GM12875 (cell line): ENCODE results near the gene CRABP2.

Experiments
- H3K4me3 ChIP-seq: one replicate; pipeline ENCODE4 v1.5.1; 2011; ENCODE audit warnings: low read depth, low read length, control low read depth
- CTCF ChIP-seq: IDR thresholded peaks from 2 replicates; pipeline ENCODE4 v1.5.1; 2011; ENCODE audit warnings: low read depth, mild to moderate bottlenecking, control low read depth, inconsistent platforms, low read length, moderate library complexity, borderline replicate concordance; ENCODE audit not compliant: insufficient read depth

CRABP2 gene

GRCh38 chr1:156728599-156729462 is 23.4 kb upstream of the CRABP2 start, which contains the start of gene ISG20L2:
Gene ISG20L2 (minus strand): TSS chr1:156728766. CDS start chr1:156727652, 1,114 bp downstream.
- H3K4me3 ChIP-seq = peak within 1 kb of the TSS; percentile 92
- no peak for TF ChIP-seq CTCF

- H3K4me3 ChIP-seq = peak within 1 kb of the TSS; percentile 92
- TF ChIP-seq CTCF = no peak
These were observed 22.7 kb upstream of the CRABP2 start, which contains the start of gene METTL25B for GRCh38 chr1:156727926-156728598. Gene METTL25B (plus strand): TSS chr1:156728469. CDS start chr1:156729105, 636 bp downstream.

GRCh38 chr1:156727492-156727891 is 22.1 kb upstream of the CRABP2 start:
- H3K4me3 ChIP-seq = peak overlapping the region; percentile 92
- no peak for TF ChIP-seq CTCF

GRCh38 chr1:156726549-156727226 is 21.3 kb upstream of the CRABP2 start:
- TF ChIP-seq CTCF = peak; percentile 69
- H3K4me3 ChIP-seq = peak overlapping the region; percentile 92

- peak; percentile 98 for TF ChIP-seq CTCF
- peak overlapping the region; percentile 92 for H3K4me3 ChIP-seq
These were observed 20.4 kb upstream of the CRABP2 start for GRCh38 chr1:156725683-156726280.

GRCh38 chr1:156721535-156721934 is 16.2 kb upstream of the CRABP2 start:
- no peak overlapping the region for H3K4me3 ChIP-seq
- TF ChIP-seq CTCF = no peak
